Measurements from ENCODE around the gene GPI. TPM values are rescaled to one million over a fixed set of nuclear protein-coding genes. Genes with fewer than 3 reads are reported as not detected.

The GPI gene
- total RNA-seq, 1 donor from 2014 or later: 221 TPM

DNA sequence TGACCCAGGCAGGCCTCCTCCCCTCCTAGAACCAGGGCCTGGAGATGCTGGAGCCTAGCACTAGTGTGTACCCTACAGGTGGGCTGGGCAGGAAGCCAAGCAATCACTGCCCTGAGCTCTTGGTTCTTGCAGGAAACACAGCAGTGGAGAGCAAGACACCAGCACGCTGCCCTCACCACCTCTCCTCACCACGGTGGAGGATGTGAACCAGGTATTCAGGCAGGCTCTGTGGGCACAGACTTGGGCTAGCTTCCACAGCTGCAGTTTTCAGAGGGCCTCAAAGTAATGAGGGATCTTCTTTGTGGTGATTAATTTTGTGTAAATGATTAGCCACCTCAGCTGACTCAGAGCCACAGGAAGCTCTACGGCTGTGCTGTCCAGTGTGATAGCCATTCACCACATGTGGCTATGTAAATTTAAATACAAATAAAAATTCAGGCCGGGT is 13.6 kb upstream of the GPI start:
- no peak for DNase-seq (ENCODE audit: low spot score)
- Mint-ChIP-seq H3K9me3 (ENCODE audit: low read depth) (no peaks in the 10 kb centered on the region), H3K36me3 (ENCODE audit: low read depth) (peaks cover 11% of the 10 kb centered on the region), H3K27me3 (ENCODE audit: low read depth) (no peaks in the 10 kb centered on the region), H3K27ac (ENCODE audit: unreplicated experiment) (no peak overlapping the region), H3K4me3 (ENCODE audit: unreplicated experiment) (no peak overlapping the region), H3K4me1 (ENCODE audit: low read depth) (no peaks in the 10 kb centered on the region)
- TF ChIP-seq, protein P1, sequence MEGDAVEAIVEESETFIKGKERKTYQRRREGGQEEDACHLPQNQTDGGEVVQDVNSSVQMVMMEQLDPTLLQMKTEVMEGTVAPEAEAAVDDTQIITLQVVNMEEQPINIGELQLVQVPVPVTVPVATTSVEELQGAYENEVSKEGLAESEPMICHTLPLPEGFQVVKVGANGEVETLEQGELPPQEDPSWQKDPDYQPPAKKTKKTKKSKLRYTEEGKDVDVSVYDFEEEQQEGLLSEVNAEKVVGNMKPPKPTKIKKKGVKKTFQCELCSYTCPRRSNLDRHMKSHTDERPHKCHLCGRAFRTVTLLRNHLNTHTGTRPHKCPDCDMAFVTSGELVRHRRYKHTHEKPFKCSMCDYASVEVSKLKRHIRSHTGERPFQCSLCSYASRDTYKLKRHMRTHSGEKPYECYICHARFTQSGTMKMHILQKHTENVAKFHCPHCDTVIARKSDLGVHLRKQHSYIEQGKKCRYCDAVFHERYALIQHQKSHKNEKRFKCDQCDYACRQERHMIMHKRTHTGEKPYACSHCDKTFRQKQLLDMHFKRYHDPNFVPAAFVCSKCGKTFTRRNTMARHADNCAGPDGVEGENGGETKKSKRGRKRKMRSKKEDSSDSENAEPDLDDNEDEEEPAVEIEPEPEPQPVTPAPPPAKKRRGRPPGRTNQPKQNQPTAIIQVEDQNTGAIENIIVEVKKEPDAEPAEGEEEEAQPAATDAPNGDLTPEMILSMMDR (IDR thresholded peaks at IDR 0.05): no peak

DNA sequence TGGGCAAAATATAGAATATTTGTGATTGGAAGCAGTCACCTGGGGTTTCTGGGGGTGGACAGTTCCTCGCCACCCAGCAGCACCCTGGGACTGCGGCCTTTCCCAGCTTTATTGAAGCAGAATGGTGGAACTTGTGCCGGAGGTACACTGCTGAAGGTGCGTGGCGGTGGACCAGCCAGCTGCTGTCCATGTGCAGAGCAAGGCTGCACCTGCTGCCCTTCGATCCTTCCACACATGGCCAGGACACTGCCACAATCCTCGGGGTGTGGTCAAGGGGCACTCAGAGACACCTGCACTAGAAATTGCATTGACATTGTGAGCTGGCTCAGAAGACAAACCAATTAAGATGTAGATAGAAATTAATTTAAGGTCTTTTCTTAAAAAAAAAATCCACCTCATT is 11.4 kb upstream of the GPI start:
- peaks cover 6% of the 10 kb centered on the region for H3K4me1 Mint-ChIP-seq (ENCODE audit: low read depth)
- TF ChIP-seq, protein P1 (IDR thresholded peaks at IDR 0.05): no peak
- H3K36me3 Mint-ChIP-seq (ENCODE audit: low read depth): peaks cover 11% of the 10 kb centered on the region
- H3K27ac Mint-ChIP-seq (ENCODE audit: unreplicated experiment): no peak overlapping the region
- H3K9me3 Mint-ChIP-seq (ENCODE audit: low read depth): no peaks in the 10 kb centered on the region
- H3K27me3 Mint-ChIP-seq (ENCODE audit: low read depth): no peaks in the 10 kb centered on the region
- no peak overlapping the region for H3K4me3 Mint-ChIP-seq (ENCODE audit: unreplicated experiment)
- no peak for DNase-seq (ENCODE audit: low spot score)

DNA sequence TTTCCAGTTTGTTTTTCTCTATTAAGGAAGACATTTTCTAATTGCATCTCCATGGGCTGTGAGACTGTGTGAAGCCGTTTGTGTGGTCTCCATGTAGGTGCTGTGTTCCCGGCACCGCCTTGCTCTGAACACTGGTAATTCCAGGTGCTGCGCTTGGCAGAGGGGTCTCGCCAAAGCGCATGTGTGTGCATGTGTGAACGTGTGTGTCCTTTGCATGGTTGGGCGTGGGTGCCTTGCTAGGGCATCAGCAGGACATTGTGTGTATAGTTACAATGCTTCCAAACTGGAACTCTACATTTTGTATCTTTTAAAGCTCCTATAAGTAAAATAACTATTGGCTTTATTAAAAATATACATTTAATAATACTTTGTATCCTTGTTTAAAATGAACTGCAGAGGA is 9.8 kb upstream of the GPI start:
- no peak for DNase-seq (ENCODE audit: low spot score)
- no peak overlapping the region for H3K4me3 Mint-ChIP-seq (ENCODE audit: unreplicated experiment)
- TF ChIP-seq, protein P1 (IDR thresholded peaks at IDR 0.05): no peak
- no peaks in the 10 kb centered on the region for H3K9me3 Mint-ChIP-seq (ENCODE audit: low read depth)
- H3K36me3 Mint-ChIP-seq (ENCODE audit: low read depth): peaks cover 6% of the 10 kb centered on the region
- no peak overlapping the region for H3K27ac Mint-ChIP-seq (ENCODE audit: unreplicated experiment)
- no peaks in the 10 kb centered on the region for H3K27me3 Mint-ChIP-seq (ENCODE audit: low read depth)
- H3K4me1 Mint-ChIP-seq (ENCODE audit: low read depth): peaks cover 23% of the 10 kb centered on the region

DNA sequence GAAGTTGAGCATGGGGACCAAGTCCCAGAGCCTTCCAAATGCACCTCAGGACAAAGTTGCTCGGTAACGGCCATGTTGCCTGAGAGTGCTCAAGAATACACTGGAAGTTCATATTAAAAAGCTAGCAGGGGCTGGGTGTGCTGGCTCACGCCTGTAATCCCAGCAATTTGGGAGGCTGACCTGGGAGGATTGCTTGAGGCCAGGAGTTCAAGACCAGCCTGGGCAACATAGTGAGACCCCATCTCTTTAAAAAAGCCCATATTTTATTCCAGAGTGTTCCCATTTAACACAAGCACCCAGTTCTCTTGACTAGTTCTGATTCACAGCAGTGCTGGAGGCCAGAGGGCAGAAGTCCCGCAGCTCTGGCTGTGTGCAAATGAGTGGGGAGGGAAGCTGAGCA is 8.1 kb upstream of the GPI start:
- H3K9me3 Mint-ChIP-seq (ENCODE audit: low read depth): no peaks in the 10 kb centered on the region
- H3K4me1 Mint-ChIP-seq (ENCODE audit: low read depth): peaks cover 24% of the 10 kb centered on the region
- no peaks in the 10 kb centered on the region for H3K27me3 Mint-ChIP-seq (ENCODE audit: low read depth)
- no peak overlapping the region for H3K4me3 Mint-ChIP-seq (ENCODE audit: unreplicated experiment)
- no peak for DNase-seq (ENCODE audit: low spot score)
- TF ChIP-seq, protein P1 (IDR thresholded peaks at IDR 0.05): no peak
- H3K27ac Mint-ChIP-seq (ENCODE audit: unreplicated experiment): peak overlapping the region; percentile 10
- peaks cover 6% of the 10 kb centered on the region for H3K36me3 Mint-ChIP-seq (ENCODE audit: low read depth)

DNA sequence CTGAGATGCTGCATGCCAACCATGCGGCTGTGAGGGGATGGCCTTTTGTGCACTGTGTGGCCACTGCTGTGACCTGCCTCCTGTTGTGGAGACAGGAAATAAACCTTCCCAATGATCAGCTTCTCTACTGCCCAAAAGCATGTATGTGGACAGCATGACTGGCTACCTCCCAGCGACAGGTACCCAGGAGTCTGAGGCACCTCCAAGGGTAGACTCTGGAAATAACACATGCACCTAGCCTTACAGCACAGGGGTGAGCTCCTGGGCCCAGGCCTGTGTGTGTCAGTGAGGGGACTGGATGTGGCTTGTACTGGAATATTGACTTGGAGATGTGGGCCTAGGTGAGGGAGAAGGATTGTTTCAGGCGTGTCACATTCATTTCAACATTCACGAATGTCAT is 7.6 kb upstream of the GPI start:
- H3K4me3 Mint-ChIP-seq (ENCODE audit: unreplicated experiment): no peak overlapping the region
- no peaks in the 10 kb centered on the region for H3K9me3 Mint-ChIP-seq (ENCODE audit: low read depth)

More for the DNA sequence above, 7.6 kb upstream of the GPI start:
- TF ChIP-seq, protein P1 (IDR thresholded peaks at IDR 0.05): no peak
- H3K4me1 Mint-ChIP-seq (ENCODE audit: low read depth): peaks cover 24% of the 10 kb centered on the region
- no peak overlapping the region for H3K27ac Mint-ChIP-seq (ENCODE audit: unreplicated experiment)
- no peak for DNase-seq (ENCODE audit: low spot score)
- H3K36me3 Mint-ChIP-seq (ENCODE audit: low read depth): peaks cover 6% of the 10 kb centered on the region
- no peaks in the 10 kb centered on the region for H3K27me3 Mint-ChIP-seq (ENCODE audit: low read depth)
